ENCODE results near the gene CALM1.

CALM1 gene

DNA sequence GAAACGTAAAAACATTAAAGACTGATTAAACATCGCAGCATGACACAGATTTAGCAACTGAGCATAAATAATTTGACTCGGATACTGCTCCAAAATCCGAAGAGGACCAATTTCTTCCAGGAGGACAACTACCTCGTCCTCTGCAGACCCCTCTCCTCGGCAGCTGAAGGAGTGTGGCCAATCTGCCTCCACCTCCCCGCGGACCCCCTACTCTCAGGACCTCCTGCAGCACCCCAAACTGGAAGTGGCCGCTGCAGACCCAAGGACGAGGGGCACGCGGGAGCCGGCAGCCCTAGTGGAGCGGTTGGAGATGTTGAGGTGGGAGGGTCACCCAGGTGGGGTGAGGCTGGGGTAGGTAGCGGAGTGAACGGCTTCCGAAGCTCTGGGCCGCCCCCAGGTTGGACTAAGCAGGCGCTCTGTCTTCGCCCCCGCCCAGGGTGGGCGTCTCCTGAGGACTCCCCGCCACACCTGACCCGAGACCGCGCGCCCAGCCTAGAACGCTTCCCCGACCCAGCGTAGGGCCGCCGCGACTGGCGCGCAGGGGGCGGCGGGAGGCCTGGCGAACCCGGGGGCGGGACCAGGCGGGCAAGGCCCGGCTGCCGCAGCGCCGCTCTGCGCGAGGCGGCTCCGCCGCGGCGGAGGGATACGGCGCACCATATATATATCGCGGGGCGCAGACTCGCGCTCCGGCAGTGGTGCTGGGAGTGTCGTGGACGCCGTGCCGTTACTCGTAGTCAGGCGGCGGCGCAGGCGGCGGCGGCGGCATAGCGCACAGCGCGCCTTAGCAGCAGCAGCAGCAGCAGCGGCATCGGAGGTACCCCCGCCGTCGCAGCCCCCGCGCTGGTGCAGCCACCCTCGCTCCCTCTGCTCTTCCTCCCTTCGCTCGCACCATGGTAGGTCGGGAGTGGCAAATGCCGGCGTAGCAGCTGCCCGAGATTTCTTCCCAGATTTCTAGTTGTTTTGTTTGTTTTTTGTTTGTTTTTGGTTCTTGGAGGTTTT is at the start of gene CALM1:
Gene CALM1 (plus strand): TSS at position 689 of the 999 bp plus-strand sequence. CDS start 202 bp downstream, at position 891.
- peak; percentile 97 to 99 for DNase-seq

DNA sequence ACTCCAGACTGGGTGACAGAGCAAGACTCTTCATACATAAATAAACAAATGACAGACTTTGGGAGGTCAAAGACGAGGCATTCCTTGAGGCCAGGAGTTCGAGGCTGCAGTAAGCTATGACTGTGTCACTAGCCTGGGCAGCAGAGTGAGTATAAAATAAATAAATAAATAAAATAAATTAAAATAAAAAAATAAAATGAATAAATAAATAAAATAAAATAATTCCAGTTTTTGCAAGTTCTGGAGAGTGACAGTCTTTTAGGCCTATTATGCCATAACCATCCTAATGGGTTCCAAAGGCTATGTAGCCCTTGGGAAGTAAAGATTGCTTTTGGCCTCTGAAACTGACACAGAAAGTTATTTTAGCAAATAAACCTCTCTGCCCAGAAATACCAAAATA is 48.6 kb upstream of the CALM1 start:
- DNase-seq, result no peak

GRCh38 chr14:90349739-90350138 is 47.1 kb upstream of the CALM1 start:
- DNase-seq, result no peak

- DNase-seq, result no peak
Observed at GRCh38 chr14:90354551-90355298, 42.1 kb upstream of the CALM1 start.

DNA sequence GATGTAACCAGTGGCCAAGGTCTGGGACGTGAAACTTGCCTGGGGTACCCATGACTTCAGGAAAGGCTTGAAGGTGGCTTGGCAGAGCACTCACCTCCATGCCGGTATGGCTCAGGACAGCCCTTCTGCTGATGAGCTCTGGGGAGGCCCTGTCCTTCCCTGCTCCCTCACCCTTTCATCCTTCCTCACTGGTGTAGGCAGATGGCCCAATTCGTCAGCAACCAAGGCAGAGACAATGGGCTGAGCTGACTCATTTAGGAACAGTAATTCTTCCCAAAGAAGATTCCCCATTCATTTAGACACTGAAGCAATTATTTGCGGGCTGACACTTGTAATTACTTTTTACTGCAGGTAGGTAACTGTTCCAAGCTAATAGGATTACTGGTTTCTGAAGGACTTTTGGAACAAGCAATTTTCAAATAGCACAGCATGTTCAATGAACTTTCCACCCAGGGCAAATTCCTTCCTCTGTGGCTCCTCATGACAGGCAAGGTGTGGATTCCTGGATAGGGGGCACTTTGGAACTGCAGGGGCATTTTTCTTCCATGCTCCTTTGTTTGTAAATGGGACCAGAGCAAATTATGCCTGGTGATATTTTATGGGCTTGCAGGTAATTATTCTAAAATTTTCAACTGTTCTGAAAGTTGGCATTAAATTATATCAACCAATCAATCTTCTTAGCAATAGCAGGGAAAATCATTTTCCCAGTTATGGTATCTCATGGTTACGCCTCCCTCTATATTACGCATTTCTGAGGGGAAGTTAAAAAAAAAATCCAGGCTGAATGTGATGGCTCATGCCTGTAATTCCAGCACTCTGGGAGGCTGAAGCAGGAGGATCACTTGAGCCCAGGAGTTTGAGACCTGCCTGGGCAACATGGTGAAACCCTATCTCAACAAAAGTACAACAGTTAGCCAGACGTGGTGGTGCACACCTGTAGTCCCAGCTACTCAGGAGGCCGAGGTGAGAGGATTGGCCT is 41.0 kb upstream of the CALM1 start:
- no peak for DNase-seq

DNA sequence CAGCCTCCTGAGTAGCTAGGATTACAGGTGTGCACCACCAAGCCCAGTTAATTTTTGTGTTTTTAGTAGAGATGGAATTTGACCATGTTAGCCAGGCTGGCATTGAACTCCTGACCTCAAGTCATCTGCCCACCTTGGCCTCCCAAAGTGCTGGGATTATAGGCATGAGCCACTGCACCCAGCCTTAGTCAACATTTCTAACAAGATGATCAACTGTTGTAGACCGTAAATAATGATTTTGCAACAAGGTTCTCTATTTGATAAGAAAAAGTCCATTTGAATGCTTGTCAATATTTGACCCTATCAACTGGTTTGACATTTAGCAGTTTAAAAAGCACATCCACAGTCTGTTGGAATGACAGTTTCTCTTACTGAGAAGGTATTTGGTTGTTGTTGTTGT is 39.9 kb upstream of the CALM1 start:
- DNase-seq, result no peak

DNA sequence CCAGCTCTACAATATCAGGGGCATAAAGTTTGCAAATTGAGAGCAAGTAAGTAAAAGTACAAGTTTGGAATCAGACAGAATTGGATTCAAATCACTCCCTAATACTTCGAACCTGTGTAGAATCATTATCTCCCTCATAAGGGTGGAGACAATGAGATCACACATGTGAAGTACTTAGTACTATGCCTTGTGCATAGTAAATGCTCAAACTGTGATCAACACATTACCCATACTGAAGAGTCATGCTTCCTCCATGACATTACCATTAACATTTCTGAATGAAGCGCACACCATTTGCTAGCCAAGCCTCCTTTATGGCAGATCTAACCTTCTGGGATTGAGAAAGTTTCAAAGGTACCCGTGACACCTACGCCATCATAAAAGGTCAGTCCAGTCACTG is 38.5 kb upstream of the CALM1 start:
- no peak for DNase-seq

- DNase-seq, result no peak
Observed at GRCh38 chr14:90361865-90362557, 34.8 kb upstream of the CALM1 start.

DNA sequence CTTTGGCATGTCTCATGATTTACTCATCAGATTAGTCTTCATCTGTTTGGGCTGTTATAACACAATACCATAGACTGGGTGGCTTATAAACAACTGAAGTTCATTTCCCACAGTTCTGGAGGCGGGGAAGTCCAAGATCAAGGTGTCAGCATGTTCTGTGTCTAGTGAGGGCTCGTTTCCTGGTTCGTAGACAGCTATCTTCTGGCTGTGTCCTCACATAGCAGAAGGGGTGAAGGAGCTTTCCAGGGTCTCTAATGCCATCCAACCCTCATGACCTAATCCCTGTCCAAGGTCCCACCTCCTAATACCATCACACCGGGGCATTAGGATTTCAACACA is 34.3 kb upstream of the CALM1 start:
- DNase-seq, result no peak

- no peak for DNase-seq
Observed at GRCh38 chr14:90368946-90369721, 27.7 kb upstream of the CALM1 start.

DNA sequence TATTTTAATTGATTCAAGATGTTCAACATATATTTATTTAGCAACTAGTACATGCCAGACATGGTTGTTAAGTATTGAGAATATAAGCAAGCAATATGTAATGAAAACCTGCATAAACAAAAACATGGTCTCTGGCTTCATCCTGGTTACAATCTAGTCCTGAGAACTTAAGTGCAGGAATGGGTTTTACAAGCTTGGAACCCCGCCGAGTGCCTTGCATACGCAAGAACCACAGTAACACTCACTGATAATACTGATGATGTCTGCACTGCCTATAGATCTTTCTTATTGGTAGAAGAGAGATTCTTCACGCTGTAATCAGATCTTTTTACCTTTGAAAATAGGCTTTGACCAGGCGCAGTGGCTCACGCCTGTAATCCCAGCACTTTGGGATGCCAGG is 22.9 kb upstream of the CALM1 start:
- no peak for DNase-seq

DNA sequence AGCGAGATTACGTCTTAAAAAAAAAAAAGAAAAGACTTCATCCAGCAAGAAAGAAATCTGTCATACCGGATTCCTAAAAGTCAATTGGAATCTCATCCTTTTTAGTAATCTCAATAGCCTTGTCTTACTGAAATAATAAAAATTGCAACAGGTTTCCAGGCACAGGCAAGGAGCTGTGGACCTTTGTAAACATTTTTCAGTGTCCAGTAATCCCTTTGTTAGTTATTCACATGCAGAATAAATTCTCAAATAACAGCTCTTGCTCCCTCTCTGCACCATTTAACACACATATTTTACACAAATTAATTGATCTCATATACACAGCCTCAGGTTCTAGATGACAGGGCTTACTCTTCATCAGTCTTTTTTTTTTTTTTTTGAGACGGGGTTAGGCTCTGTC is 22.0 kb upstream of the CALM1 start:
- no peak for DNase-seq

DNA sequence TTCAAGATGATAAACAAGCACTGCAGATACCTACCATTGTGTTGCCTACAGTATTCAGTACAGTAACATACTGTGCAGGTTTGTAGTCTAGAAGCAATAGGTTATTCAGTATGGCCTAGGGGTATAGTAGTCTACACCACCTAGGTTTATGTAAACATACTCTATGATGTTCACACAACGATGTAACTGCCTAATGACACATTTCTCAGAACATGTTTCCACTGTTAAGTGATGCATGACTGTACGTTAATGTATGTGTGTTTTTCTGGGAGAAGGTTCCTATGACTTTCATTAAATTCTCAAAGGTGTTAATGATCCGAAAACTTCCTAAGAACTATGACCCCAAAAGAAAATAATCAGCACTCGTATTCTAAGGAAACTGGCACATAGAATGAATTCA is 20.9 kb upstream of the CALM1 start:
- no peak for DNase-seq

- DNase-seq, result no peak
Observed at GRCh38 chr14:90378249-90378648, 18.6 kb upstream of the CALM1 start.

DNA sequence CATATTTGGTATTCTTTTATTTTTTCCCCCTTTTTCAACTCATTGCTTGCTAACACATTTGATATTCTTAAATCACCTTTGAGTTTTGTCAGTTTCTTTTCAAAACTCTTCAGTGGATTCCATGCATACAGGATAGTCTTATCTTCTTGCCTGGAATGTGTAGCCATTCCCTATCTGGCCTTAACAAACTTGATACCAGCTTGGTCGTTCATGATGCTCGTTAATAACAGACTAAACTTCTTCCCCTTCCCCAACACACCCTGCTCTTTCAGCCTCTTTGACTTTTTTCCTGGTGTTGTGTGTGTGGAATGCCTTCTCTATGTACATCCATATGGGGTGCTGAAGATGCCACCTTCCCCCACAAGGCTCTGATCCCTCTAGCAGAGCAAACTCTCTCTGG is 17.7 kb upstream of the CALM1 start:
- no peak for DNase-seq

GRCh38 chr14:90381011-90381786 is 15.6 kb upstream of the CALM1 start:
- no peak for DNase-seq

DNA sequence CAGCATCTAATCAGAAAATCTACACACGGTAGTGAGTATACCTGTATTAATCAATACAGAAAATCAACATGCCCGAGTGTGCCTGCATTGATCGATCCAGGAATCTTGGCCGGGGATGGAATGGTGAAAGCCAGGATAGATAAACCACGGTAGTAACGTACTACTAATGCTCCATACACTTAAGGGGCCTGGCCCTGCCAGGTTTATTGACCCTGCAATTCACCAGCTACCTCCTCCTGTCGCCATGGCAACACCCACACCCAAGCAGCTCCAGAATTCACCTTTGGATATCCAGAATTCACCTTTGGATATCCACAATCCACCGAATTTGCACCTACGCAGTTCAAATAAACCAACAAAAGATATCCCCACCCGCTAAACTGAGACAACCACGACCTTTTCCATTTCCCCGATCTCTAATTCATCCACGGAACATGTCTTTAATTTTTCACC is 14.8 kb upstream of the CALM1 start:
- no peak for DNase-seq

GRCh38 chr14:90382491-90383125 is 14.2 kb upstream of the CALM1 start:
- DNase-seq, result peak; percentile 54 to 60

GRCh38 chr14:90383126-90383730 is 13.6 kb upstream of the CALM1 start:
- peak; percentile 95 for DNase-seq
